Panc1 (cell line): Measurements from ENCODE around the gene TNS4. TPM values are rescaled to one million over a fixed set of nuclear protein-coding genes. Genes with fewer than 3 reads are reported as not detected.

ENCODE experiments used
- ATAC-seq: fragments of 200-7000 bp; cut with Tn5 transposase; 2 replicates; pipeline ENCODE4 v1.9.1; 2020; ENCODE audit warnings: mild to moderate bottlenecking, moderate library complexity
- BruUV-seq: library from RNA; stranded (reverse); fragments of 400-500 nt; replicated peaks from 2 replicates; lab custom pipeline; 2021; lab: Mats Ljungman, UMichigan
- CTCF ChIA-PET: fragments of 300-600 bp; sonication (Branson Sonifier 250); formaldehyde crosslinking; loops from one replicate; lab custom pipeline; 2022; ENCODE audit warnings: antibody characterized with exemption; lab: Charles Lee
- POLR2A ChIA-PET: fragments of 300-600 bp; sonication (Branson Sonifier 250); formaldehyde crosslinking; loops from one replicate; lab custom pipeline; 2022; ENCODE audit warnings: antibody characterized with exemption; lab: Charles Lee
- DNase-seq: peaks from one replicate; pipeline ENCODE4 v3.0.0-alpha.2; 2010; ENCODE audit warnings: low read depth, low spot score
- H3K27ac ChIP-seq: 2 replicates; pipeline ENCODE4 v1.5.1; 2011; ENCODE audit warnings: mild to moderate bottlenecking, low read length, inconsistent platforms
- H3K27me3 ChIP-seq: fragments of 200-500 bp; sonication (Bioruptor generic); 2 replicates; pipeline ENCODE4 v1.6.0; 2014; ENCODE audit warnings: low read length, inconsistent platforms; ENCODE audit not compliant: control insufficient read depth, insufficient read depth
- H3K36me3 ChIP-seq: fragments of 200-500 bp; sonication (Bioruptor generic); 2 replicates; pipeline ENCODE4 v1.5.1; 2014; ENCODE audit warnings: inconsistent platforms, mild to moderate bottlenecking, low read length, moderate library complexity; ENCODE audit not compliant: control insufficient read depth, insufficient read depth
- H3K4me1 ChIP-seq: 2 replicates; pipeline ENCODE4 v1.5.1; 2011; ENCODE audit warnings: inconsistent platforms, mild to moderate bottlenecking, low read length, moderate library complexity; ENCODE audit not compliant: control insufficient read depth, insufficient read depth
- H3K4me3 ChIP-seq, 2 experiments: 2 replicates each; pipeline ENCODE4 v1.5.1; 2011 to 2012; ENCODE audit warnings: low read depth in 2 of 2, low read length in 2 of 2, mild to moderate bottlenecking in 2 of 2, inconsistent platforms in 1 of 2, moderate library complexity in 1 of 2
- H3K9me3 ChIP-seq: fragments of 200-500 bp; sonication (Bioruptor generic); 2 replicates; pipeline ENCODE4 v1.5.1; 2014; ENCODE audit warnings: low read depth, mild to moderate bottlenecking, inconsistent platforms, low read length, moderate library complexity; ENCODE audit not compliant: control insufficient read depth, insufficient read depth
- CTCF ChIP-seq: fragments of 450-650 bp; IDR thresholded peaks from 2 replicates; pipeline ENCODE4 v1.5.1; 2017; ENCODE audit warnings: mild to moderate bottlenecking
- POLR2AphosphoS5 ChIP-seq: IDR thresholded peaks from 2 replicates; pipeline ENCODE4 v1.6.1; 2012; ENCODE audit warnings: mild to moderate bottlenecking, low read depth, low read length, moderate library complexity
- REST ChIP-seq, 2 experiments: IDR thresholded peaks; 2 replicates each; pipeline ENCODE4 v1.6.1; 2011 to 2012; ENCODE audit warnings: low read depth in 2 of 2, control low read depth in 1 of 2, low read length in 1 of 2, mild to moderate bottlenecking in 1 of 2, moderate library complexity in 1 of 2; ENCODE audit not compliant: insufficient read depth in 1 of 2
- SIN3A ChIP-seq: IDR thresholded peaks from 2 replicates; pipeline ENCODE4 v1.6.1; 2012; ENCODE audit warnings: low read depth, mild to moderate bottlenecking, low read length, moderate library complexity, borderline replicate concordance; ENCODE audit not compliant: insufficient read depth
- TCF7L2 ChIP-seq: IDR thresholded peaks from 2 replicates; pipeline ENCODE4 v1.6.1; 2011; ENCODE audit warnings: mild to moderate bottlenecking, low read depth, low read length, inconsistent platforms
- in situ Hi-C: cut with HindIII; loops from 2 replicates; pipeline ENCODE4 v1.10.0; 2016; ENCODE audit warnings: low sequenced_read_pairs, low pct_unique_long_range_greater_than_20kb
- intact Hi-C: fragments of 100-400 bp; cut with micrococcal nuclease; formaldehyde crosslinking; loops from one replicate; pipeline ENCODE4 v1.10.0; 2022; ENCODE audit not compliant: unreplicated experiment
- total RNA-seq: library from RNA; stranded (reverse); gene quantifications from one replicate; pipeline ENCODE4 v1.2.1, GENCODE V29; 2021; ENCODE audit not compliant: unreplicated experiment

TNS4 gene
- total RNA-seq, 1 experiment from 2014 or later = not detected

- no TSS peak for BruUV-seq
- H3K9me3 ChIP-seq = no peaks in the 10 kb centered on the region
- no peaks in the 10 kb centered on the region for H3K27me3 ChIP-seq
- ATAC-seq = no peak
- H3K4me3 ChIP-seq = no peak overlapping the region
- TF ChIP-seq REST (IDR thresholded peaks at IDR 0.05; ENCODE audit: insufficient read depth in 1 of 2, low read depth in 2 of 2, low read length in 1 of 2) (no peak), SIN3A (no peak), CTCF (no peak)
- no peaks in the 10 kb centered on the region for H3K4me1 ChIP-seq
- POLR2A ChIA-PET = no interaction called here
- intact Hi-C loops (no loop called here), in situ Hi-C loops (no loop called here)
- no peak overlapping the region for H3K27ac ChIP-seq
- no peak for DNase-seq
- no peaks in the 10 kb centered on the region for H3K36me3 ChIP-seq
- CTCF ChIA-PET = interaction anchor here (0.7 kb wide), 1 partner anchor 49 kb away, joined by 4 read pairs; no protein-coding TSS in a partner anchor
These were observed 18.7 kb downstream of the TNS4 start for GRCh38 chr17:40482722-40483121.

- ChIA-PET CTCF (interaction anchor here (0.5 to 0.7 kb wide), 2 partner anchors 9 to 60 kb away, joined by 3 read pairs; no protein-coding TSS in a partner anchor), POLR2A (no interaction called here)
- Histone ChIP-seq H3K9me3 (no peaks in the 10 kb centered on the region), H3K27ac (no peak overlapping the region), H3K27me3 (no peaks in the 10 kb centered on the region), H3K36me3 (no peaks in the 10 kb centered on the region), H3K4me1 (no peaks in the 10 kb centered on the region), H3K4me3 (no peak overlapping the region)
- BruUV-seq = no TSS peak
- in situ Hi-C loops (no loop called here), intact Hi-C loops (no loop called here)
- DNase-seq = no peak
- no peak for ATAC-seq
- TF ChIP-seq REST (IDR thresholded peaks at IDR 0.05; ENCODE audit: insufficient read depth in 1 of 2, low read depth in 2 of 2, low read length in 1 of 2) (no peak), SIN3A (no peak), TCF7L2 (no peak), CTCF (no peak), POLR2AphosphoS5 (no peak)
These were observed 20.3 kb downstream of the TNS4 start for GRCh38 chr17:40481106-40481505.
